GM12801 (cell line): Measurements from ENCODE around the gene TPGS1.

ENCODE experiments used
- CTCF ChIP-seq: IDR thresholded peaks from one replicate; pipeline ENCODE4 v1.5.1; 2011; ENCODE audit warnings: control low read depth; ENCODE audit not compliant: insufficient read length; ENCODE audit errors: extremely low read depth

Gene TPGS1

GRCh38 chr19:482186-483041 lies 24.9 kb upstream of the TPGS1 start:
- TF ChIP-seq CTCF: no peak

GRCh38 chr19:483332-484072 lies 23.8 kb upstream of the TPGS1 start:
- no peak for TF ChIP-seq CTCF

- no peak for TF ChIP-seq CTCF
These were observed 22.8 kb upstream of the TPGS1 start for GRCh38 chr19:484494-484893.

DNA sequence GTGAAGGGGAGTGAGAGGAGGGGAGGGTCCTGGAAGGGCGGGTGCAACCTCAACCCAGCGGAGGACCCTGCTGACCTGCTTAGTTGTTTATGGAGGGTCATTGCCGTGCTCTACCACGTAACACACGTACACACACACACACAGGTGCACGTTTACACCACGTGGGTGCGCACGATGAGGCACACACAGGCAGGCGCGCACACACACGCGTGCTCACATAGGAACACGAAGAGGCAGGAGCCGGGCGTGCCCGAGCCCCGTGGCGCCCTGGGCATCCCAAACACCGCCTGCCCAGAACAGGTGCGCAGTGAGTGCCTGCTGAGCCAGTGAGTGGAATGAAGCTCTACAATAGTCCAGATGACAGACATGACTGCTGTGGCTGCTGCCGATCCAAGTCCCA lies 22.2 kb upstream of the TPGS1 start:
- TF ChIP-seq CTCF: no peak

DNA sequence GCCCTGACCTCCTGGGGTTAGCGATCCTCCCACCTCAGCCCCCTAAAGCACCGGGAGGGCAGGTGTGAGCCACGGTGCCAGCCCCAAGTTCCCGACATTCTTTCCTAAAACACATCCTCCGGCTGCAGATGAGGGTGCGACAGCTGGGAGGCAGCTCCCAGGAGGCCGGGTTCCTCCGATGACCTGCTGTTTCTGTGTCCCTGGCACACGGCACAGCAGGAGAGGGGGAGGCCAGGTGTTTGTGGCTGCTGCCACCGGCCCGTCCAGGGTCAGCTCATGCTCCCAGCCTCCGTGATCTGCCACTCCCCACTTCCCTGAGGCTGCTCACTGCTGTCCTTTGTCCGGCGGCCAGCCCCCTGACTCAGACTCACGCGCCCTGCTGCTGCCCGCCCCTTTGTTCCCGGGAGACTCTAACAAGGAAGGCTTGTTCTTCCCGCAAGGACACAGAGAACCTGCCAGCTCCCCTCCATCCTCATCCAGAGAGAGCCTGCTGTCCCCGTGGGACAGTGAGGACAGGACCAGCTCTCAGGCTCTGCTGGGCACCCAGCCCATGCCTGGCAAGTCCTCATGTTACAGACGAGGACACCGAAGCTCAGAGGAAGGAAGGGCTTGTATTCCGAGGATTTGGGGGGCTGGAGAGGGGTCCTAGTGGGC lies 21.6 kb upstream of the TPGS1 start:
- TF ChIP-seq CTCF: no peak

GRCh38 chr19:488505-489417 lies 18.5 kb upstream of the TPGS1 start:
- TF ChIP-seq CTCF: no peak
